ENCODE data around the gene NWD2. TPM values are rescaled to one million over a fixed set of nuclear protein-coding genes. Genes with fewer than 3 reads are reported as not detected.
"Not testable (repeated sequence)": the region's sequence is repeated elsewhere in the genome, so short reads cannot be mapped to it uniquely, and the experiment has no call there.

The NWD2 gene
- polyA plus RNA-seq, 4 donors = 0.09 to 0.30 (median 0.15) TPM

GRCh38 chr4:37392521-37393255, 148.1 kb downstream of the NWD2 start:
- DNase-seq (ENCODE audit: low read depth in 4 of 4, low spot score in 3 of 4) = peak in 2 of 4 donors; percentile 17 to 22

DNA sequence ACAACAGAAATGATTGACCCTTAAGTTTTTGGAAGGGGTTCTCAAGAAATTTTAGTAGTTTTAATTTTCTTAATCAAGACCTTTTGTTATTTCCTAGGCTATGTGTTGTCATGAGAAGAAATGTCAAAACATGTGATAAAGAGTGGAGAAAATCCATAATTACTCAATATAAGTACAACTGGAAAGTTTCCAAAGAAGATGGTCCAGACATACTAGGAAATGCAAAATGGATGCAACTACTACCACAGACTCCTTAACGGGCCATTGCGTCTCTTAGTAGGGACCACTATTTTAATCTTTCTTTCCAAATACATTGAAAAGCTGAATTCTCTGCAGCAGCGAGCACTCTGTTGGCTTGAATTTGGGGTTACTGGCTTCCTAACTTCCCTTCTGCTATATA, 148.8 kb downstream of the NWD2 start:
- no peak for DNase-seq (ENCODE audit: low read depth in 4 of 4, low spot score in 3 of 4)

GRCh38 chr4:37393889-37394288, 149.3 kb downstream of the NWD2 start:
- DNase-seq (ENCODE audit: low read depth in 4 of 4, low spot score in 3 of 4) = no peak

DNA sequence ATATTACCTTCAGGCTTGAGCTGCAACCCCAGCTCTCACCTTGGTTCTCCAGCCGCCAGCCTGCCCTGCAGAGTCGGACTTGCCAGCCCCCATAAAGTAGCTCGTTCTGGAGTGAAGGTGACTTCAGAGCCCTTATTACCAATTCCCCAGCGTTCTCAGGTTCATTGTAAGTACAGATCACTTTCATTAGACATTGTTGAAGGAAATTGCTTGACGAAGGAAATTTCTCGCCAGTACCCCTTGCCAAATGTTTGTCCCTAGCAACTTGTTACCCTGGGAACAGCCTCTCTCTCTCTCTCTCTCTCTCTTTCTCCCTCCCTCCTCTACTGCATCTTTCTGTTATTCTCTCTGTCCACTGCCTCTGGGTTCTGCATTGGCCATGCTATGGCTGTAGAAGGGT, 153.0 kb downstream of the NWD2 start:
- DNase-seq (ENCODE audit: low read depth in 4 of 4, low spot score in 3 of 4) = no peak

DNA sequence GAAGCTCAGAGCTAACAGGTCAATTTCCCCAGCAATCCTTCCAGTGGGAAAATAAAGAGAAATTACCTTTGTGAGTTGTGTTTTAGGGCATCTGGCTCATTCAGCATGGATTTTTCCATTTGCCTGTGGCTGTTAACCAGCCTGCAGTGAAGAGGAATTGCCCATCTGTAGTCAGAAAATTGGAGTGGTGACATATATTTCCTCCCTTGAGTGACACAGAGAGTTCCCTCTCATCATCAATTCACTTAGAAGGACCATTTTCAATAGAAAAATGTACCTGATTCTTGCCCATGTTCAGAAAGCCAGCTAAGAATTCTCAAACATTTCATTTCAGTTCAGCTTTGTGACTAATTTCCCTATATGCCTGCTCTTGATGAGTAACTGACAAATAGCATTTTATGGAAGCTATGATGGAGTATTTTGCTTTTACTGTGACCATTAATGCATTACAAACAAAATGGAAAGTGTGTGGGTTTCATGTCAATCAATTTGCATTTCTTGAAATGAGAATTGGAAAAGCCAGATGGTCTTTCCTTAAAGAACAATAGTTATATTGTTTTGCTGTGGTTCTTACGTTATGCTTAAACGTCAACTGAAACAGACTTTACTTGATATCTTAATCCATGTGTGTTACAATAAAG, 155.8 kb downstream of the NWD2 start:
- DNase-seq (ENCODE audit: low read depth in 4 of 4, low spot score in 3 of 4) = no peak

DNA sequence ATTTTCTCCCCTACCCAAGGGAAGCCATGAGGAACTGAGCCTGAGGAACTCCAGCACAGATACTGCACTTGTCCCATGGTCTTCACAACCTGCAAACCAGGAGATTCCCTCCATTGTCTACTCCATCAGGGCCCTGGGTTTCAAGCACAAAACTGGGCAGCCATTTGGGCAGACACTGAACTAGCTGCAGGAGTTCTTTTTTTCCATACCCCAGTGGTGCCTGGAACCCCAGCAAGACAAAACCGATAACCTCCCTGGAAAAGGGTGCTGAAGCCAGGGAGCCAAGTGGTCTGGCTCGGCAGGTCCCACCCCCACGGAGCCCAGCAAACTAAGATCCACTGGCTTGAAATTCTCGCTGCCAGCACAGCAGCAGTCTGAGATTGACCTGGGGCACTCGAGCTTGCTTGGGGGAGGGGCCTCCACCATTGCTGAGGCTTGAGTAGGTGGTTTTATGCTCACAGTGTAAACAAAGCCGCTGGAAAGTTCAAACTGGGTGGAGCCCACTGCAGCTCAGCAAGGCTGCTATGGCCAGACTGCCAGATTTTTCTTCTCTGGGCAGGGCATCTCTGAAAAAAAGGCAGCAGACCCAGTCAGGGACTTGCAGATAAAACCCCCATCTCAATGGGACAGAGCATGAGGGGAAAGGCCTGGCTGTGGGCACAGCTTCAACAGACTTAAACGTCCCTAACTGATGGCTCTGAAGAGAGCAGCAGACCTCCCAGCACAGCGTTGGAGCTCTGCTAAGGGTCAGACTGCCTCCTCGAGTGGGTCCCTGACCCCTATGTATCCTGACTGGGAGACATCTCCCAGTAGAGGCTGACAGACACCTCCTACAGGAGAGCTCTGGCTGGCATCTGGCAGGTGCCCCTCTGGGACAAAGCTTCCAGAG, 163.6 kb downstream of the NWD2 start:
- DNase-seq (ENCODE audit: low read depth in 4 of 4, low spot score in 3 of 4) = not testable (repeated sequence)

DNA sequence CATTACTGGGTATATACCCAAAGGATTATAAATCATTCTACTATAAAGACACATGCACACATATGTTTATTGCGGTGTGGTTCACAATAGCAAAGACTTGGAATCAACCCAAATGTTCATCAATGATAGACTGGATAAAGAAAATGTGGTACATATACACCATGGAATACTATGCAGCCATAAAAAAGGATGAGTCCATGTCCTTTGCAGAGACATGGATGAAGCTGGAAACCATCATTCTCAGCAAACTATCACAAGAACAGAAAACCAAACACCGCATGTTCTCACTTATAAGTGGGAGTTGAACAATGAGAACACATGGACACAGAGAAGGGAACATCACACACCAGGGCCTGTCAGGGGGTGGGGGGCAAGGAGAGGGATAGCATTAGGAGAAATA, 169.1 kb downstream of the NWD2 start:
- not testable (repeated sequence) for DNase-seq (ENCODE audit: low read depth in 4 of 4, low spot score in 3 of 4)

GRCh38 chr4:37415845-37416369, 171.4 kb downstream of the NWD2 start:
- DNase-seq (ENCODE audit: low read depth in 4 of 4, low spot score in 3 of 4) = no peak

GRCh38 chr4:37421614-37422013, 177.1 kb downstream of the NWD2 start:
- no peak for DNase-seq (ENCODE audit: low read depth in 4 of 4, low spot score in 3 of 4)

GRCh38 chr4:37422102-37422501, 177.6 kb downstream of the NWD2 start:
- DNase-seq (ENCODE audit: low read depth in 4 of 4, low spot score in 3 of 4) = no peak

- no peak for DNase-seq (ENCODE audit: low read depth in 4 of 4, low spot score in 3 of 4)
Measured at GRCh38 chr4:37422638-37423037, 178.1 kb downstream of the NWD2 start.

DNA sequence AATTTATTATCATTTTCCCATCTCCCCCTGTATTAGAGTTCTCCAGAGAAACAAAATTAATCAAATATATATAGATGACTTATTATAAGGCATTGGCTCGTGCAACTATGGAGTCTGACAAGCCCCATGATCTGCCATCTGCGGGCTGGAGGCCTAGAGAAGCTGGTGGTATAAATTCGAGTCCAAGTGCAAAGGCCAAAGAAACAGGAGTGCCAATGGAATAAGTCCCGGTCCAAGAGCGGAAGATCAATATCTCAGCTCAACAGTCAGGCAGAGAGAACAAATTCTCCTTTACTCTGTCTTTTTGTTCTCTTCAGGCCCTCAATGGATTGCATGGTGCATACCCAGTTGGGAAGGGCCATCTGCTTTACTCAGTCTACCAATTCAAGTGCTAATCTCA, 178.8 kb downstream of the NWD2 start:
- DNase-seq (ENCODE audit: low read depth in 4 of 4, low spot score in 3 of 4) = no peak

GRCh38 chr4:37424753-37425152, 180.2 kb downstream of the NWD2 start:
- no peak for DNase-seq (ENCODE audit: low read depth in 4 of 4, low spot score in 3 of 4)

- no peak for DNase-seq (ENCODE audit: low read depth in 4 of 4, low spot score in 3 of 4)
Measured at GRCh38 chr4:37425857-37426256, 181.3 kb downstream of the NWD2 start.

- no peak for DNase-seq (ENCODE audit: low read depth in 4 of 4, low spot score in 3 of 4)
Measured at GRCh38 chr4:37427193-37427592, 182.7 kb downstream of the NWD2 start.

DNA sequence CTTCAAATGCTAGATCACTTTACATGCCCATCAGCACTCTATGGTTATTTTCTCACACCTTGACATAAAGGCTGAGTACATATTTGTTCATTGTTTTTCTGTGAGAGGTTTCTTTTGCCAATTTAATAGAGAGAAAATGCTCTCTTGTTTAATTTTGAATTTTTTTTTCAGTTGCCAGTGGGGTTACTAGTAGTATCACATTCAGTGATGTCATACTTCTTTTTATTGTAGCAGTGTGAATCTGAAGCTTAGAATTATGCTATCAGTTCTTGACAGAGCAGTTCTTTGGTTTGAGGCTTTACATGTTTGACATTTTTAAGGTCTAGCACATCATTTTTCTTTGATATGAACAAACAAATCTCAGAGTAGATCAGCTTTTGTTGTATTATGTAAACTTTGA, 185.4 kb downstream of the NWD2 start:
- no peak for DNase-seq (ENCODE audit: low read depth in 4 of 4, low spot score in 3 of 4)

GRCh38 chr4:37430718-37431416, 186.3 kb downstream of the NWD2 start:
- no peak for DNase-seq (ENCODE audit: low read depth in 4 of 4, low spot score in 3 of 4)

DNA sequence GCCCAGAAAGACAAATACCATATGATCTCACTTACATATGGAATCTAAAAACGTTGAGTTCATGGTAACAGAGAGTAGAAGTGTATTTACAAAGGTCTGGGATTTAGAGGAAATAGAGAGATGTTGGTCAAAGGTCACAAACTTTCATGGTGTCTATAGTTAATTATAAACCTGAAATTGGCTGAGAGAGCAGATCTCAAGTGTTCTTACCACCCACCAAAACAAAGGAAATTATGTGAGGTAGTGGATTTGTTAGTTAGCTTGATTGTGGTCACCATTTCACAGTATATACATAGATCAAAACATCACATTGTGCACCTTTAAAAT, 186.8 kb downstream of the NWD2 start:
- DNase-seq (ENCODE audit: low read depth in 4 of 4, low spot score in 3 of 4) = no peak

DNA sequence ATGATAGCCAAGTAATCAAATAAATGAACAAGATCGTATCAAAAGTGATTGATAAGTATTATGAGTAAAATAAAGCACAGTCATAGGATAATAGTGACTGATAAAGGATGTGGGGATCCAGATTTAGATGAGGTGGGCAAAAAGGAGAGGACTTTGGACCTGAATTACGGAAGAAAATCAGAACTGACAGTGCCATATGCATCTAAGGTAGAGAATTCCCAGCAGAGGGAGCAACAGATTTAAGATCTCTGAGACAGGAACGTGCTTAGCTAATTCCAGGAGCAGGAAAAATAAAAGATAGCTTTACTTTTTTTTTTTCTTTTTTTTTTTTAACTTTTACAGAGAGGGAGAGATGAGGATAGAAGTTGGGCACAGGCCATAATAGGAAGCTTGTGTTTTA, 189.9 kb downstream of the NWD2 start:
- no peak for DNase-seq (ENCODE audit: low read depth in 4 of 4, low spot score in 3 of 4)

GRCh38 chr4:37436546-37436945, 192.0 kb downstream of the NWD2 start:
- DNase-seq (ENCODE audit: low read depth in 4 of 4, low spot score in 3 of 4) = no peak

DNA sequence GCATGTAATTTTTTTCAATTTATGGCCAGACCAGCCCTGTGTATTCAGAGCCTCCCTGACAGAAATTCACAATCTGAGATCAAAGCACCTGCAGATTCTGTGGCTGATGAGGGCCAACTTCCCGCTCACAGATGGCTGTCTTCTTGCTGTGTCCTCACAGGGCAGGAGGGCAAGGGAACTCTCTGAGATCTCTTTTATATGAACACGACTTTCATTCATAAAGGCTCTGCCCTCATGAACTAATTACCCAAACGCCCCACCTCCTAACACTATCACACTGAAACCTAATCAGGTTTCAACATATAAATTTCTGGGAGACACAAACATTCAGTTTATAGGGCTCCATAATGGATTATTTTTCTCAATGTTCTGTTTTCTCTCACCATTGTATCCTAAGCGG, 192.6 kb downstream of the NWD2 start:
- no peak for DNase-seq (ENCODE audit: low read depth in 4 of 4, low spot score in 3 of 4)
